ENCODE data around the gene SLC8A1. TPM values are rescaled to one million over a fixed set of nuclear protein-coding genes. Genes with fewer than 3 reads are reported as not detected.
"Not testable (repeated sequence)": the region's sequence is repeated elsewhere in the genome, so short reads cannot be mapped to it uniquely, and the experiment has no call there.

The SLC8A1 gene
- total RNA-seq, 1 donor from 2014 or later, result 18.5 TPM

DNA sequence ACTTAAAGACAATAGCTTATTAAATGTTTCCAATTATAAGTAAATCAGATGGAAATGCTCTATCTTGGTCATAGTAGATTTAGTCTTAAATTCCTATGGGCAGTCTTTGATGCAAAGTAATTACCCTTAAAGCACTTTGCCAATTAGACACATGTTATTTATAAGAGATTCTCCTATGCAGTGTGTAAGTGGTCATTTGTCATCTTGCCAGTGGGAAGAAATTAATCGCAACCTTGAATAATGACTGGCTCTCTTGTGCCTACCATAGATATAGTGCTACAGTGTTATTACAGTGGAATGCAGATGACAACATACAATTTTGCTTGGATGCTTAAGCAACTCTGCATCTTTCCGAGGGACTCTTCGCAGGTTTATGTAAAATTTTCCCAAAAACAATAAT is 361.8 kb downstream of the SLC8A1 start:
- DNase-seq (ENCODE audit: low spot score), result no peak

DNA sequence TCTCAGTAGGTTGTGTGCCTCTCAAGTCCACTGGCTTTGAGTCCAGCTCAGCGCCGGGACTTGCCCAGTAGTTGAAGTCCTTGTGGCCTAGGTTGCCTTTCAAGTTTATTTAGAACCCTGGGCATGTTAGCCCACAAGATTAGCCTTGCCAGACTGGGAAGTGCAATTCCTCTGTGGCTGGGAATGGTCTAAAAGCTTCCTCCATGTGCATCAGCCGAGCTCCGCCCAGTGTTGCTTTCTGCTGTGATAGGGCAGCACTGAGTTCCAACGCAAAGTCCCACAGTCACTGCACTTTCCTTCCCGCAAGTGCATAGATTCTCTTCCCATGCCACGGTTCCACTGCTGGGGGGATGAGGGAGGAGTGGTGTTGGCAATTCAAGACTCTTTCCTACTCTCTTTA is 364.0 kb downstream of the SLC8A1 start:
- DNase-seq (ENCODE audit: low spot score), result no peak

DNA sequence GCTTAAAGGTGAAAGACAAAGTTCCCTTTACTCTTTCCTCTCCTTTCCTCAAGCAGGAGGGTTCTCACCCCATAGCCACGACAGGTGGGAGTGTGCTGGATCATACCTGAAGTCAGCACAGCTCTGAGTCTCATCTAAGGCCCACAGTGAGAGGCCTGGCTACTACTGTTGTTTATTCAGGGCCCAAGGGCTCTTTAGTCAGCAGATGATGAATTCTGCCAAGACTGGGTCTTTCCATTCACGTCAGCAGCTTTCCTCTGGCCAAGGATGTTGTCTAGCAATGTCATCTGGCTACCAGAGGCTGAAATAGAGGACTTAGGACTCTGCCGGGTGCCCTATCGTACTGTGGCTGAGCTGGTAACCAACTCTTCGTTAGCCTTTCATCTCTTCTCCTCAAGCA is 364.5 kb downstream of the SLC8A1 start:
- no peak for DNase-seq (ENCODE audit: low spot score)

DNA sequence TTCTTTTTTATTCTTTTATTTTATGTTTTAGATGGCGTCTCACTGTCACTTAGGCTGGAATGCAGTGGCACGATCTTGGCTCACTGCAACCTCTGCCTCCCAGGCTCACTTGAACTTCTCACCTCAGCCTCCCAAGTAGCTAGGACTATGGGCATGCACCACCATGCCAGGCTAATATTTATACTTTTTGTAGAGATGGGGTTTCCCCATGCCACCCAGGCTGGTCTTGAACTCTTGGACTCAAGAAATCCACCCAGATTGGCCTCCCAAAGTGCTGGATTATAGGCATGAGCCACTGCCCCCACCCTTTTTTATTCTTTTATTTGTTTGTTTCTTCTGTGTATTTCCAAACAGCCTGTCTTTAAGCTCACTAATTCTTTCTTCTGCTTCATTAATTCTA is 366.1 kb downstream of the SLC8A1 start:
- no peak for DNase-seq (ENCODE audit: low spot score)

DNA sequence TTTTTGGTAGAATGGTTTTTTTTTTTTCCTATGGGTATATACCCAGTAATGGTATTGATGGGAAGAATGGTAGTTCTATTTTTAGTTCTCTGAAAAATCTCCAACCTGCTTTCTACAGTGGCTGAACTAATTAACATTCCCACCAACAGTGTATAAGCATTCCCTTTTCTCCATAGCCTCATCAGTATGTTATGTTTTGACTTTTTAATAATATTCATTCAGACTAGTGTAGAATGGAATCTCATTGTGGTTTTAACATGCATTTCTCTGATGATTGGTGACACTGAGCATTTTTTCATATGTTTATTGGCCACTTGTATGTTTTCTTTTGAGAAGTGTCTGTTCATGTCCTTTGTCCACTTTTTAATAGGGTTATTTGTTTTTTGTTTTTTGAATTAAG is 378.6 kb downstream of the SLC8A1 start:
- DNase-seq (ENCODE audit: low spot score), result not testable (repeated sequence)

DNA sequence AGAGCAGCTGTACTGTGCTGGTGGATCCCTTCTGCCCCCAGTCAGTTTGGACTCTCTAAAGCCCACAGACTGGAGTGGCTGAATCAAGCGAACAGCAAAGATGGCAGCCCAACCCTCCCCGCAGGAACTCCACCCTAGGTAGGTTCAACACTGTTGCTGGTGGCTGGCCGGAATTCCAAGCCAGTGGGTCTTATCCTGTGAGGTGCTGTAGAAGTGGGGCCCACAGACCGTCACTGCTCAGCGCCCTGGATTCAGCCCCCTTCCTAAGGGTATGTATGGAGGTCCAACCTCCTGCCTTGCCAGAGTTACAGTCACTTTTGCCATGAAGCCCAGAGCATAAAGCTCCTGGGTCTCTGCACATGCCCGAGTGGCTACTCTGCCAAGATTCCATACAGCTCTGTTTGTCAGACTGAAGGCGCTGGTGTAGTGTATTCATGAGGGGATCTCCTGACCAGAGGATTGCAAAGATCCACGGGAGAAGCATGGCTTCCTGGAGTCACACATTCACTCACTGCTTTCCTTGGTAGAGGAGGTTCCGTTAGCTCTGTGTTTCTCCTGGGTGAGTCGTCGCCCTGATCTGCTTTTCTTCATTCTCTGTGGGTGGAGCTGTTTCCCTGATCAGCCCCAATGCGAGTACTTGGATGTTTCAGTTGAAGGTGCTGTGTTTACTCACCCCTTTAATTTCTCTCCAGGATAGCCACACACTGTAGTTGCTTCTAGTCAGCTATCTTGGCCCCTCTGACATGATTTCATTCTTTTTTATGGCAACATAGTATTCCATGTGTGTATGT is 379.3 kb downstream of the SLC8A1 start:
- DNase-seq (ENCODE audit: low spot score), result no peak

DNA sequence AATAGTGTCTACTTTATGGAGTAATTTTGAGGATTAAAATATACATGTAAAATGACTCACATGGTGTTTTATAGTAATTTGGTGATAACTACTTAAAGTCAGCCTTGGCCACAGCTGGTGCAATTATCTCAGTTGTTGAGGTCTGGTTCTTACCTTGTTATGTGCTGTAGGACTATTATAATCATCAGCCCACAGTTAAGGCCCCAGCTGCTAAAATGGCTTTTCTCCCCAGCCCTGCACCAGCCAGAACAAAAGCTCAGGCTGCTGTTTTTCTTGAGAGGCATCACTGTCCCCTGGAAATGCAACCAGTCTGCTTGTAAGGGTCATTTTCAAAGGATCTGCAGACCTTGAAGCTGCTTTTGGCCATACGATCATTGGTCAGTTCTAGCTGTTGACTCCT is 389.5 kb downstream of the SLC8A1 start:
- DNase-seq (ENCODE audit: low spot score), result no peak

DNA sequence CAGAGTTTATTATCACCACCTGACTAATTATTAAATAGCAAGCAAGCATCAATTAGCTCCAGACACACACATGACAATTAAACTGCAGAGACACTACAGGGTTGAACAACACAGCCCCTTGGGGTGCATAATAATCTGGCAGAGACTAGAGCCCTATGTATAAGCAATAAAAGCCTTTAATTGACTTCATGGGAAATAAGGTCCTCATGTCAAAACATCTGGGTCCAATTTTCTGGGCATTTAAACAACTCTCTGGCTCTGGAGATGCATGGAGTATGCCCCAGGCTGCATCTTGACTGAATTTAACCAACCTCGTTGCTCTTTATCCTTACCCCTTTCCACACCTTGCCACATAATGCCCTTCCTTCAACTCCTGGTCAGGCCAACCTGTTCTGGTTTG is 402.1 kb downstream of the SLC8A1 start:
- no peak for DNase-seq (ENCODE audit: low spot score)

DNA sequence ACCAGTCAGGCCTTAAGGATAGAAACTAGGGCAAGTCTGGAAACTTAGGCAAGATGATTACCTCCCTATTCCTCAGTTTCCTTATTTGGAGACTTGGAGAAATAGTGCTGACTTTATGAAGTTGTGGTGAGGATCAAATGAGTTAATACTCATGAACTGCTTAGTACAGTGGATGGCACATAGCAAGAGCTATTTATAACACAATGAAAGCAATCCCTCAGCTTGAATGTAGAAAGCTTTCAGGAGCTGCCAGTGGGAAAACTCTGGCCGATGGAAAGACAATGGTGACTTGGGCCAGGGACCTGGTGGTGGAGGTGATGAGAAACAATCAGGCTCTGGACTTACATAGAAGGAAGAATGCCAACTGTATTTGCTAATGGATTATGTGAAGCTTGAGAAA is 403.4 kb downstream of the SLC8A1 start:
- DNase-seq (ENCODE audit: low spot score), result no peak

DNA sequence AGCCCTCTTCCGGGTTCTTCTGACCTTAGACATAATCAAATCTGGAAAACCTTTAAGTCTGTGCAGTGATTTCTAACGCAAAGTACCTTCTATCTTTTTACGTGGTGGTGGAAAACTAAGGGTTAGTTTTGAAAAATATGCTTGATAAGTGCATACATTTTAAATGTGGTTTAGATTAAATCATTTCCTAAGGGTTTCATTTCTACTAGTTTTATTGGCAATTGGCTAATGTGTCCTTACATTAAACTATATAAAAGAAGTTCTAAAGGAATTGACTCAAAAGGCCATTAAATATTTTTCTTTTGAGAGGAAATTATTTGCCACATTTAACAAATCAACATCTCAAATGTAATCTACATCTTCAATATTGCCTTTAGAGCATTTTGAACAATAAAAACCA is 404.5 kb downstream of the SLC8A1 start:
- no peak for DNase-seq (ENCODE audit: low spot score)

All from mesenteric fat pad (tissue), 1 donor.